ENCODE data around the gene KIF14. TPM values are rescaled to one million over a fixed set of nuclear protein-coding genes. Genes with fewer than 3 reads are reported as not detected.
"Not testable (repeated sequence)": the region's sequence is repeated elsewhere in the genome, so short reads cannot be mapped to it uniquely, and the experiment has no call there.

KIF14 gene
- total RNA-seq, 1 donor from 2014 or later: 0.03 TPM

GRCh38 chr1:200636681-200637080 lies 16.1 kb upstream of the KIF14 start:
- no peak for DNase-seq (ENCODE audit: low spot score)

GRCh38 chr1:200634261-200635122 lies 13.9 kb upstream of the KIF14 start:
- DNase-seq (ENCODE audit: low spot score): no peak

GRCh38 chr1:200631375-200631774 lies 10.8 kb upstream of the KIF14 start:
- DNase-seq (ENCODE audit: low spot score): no peak

- not testable (repeated sequence) for DNase-seq (ENCODE audit: low spot score)
Measured at GRCh38 chr1:200630515-200630899, 10.0 kb upstream of the KIF14 start.

- no peak for DNase-seq (ENCODE audit: low spot score)
Measured at GRCh38 chr1:200629876-200630514, 9.4 kb upstream of the KIF14 start.

- DNase-seq (ENCODE audit: low spot score): no peak
Measured at GRCh38 chr1:200628223-200628881, 7.8 kb upstream of the KIF14 start.

- DNase-seq (ENCODE audit: low spot score): no peak
Measured at GRCh38 chr1:200627575-200628222, 7.1 kb upstream of the KIF14 start.

- DNase-seq (ENCODE audit: low spot score): no peak
Measured at GRCh38 chr1:200626853-200627534, 6.4 kb upstream of the KIF14 start.

GRCh38 chr1:200625381-200625824 lies 4.9 kb upstream of the KIF14 start:
- no peak for DNase-seq (ENCODE audit: low spot score)

GRCh38 chr1:200624679-200625335 lies 4.3 kb upstream of the KIF14 start:
- no peak for DNase-seq (ENCODE audit: low spot score)

GRCh38 chr1:200619894-200620272 lies 668 bp downstream of the KIF14 start:
- no peak for DNase-seq (ENCODE audit: low spot score)

- no peak for DNase-seq (ENCODE audit: low spot score)
Measured at GRCh38 chr1:200610846-200611245, 9.7 kb downstream of the KIF14 start.

- no peak for DNase-seq (ENCODE audit: low spot score)
Measured at GRCh38 chr1:200602632-200603031, 17.9 kb downstream of the KIF14 start.

GRCh38 chr1:200590001-200590400 lies 30.6 kb downstream of the KIF14 start:
- DNase-seq (ENCODE audit: low spot score): no peak

- DNase-seq (ENCODE audit: low spot score): no peak
Measured at GRCh38 chr1:200588698-200589097, 31.9 kb downstream of the KIF14 start.

- DNase-seq (ENCODE audit: low spot score): no peak
Measured at GRCh38 chr1:200564319-200564718, 56.2 kb downstream of the KIF14 start.

GRCh38 chr1:200561856-200562214 lies 58.7 kb downstream of the KIF14 start:
- no peak for DNase-seq (ENCODE audit: low spot score)

- no peak for DNase-seq (ENCODE audit: low spot score)
Measured at GRCh38 chr1:200558866-200559459, 61.6 kb downstream of the KIF14 start.

- DNase-seq (ENCODE audit: low spot score): no peak
Measured at GRCh38 chr1:200556002-200556401, 64.5 kb downstream of the KIF14 start.

GRCh38 chr1:200552737-200553136 lies 67.8 kb downstream of the KIF14 start:
- DNase-seq (ENCODE audit: low spot score): not testable (repeated sequence)

Measured in mesenteric fat pad (tissue), 1 donor.